H1 (cell line): ENCODE results near the gene SPTBN1. TPM values are rescaled to one million over a fixed set of nuclear protein-coding genes. Genes with fewer than 3 reads are reported as not detected.

ENCODE experiments used
- CTBP2 ChIP-seq: IDR thresholded peaks from 2 replicates; pipeline ENCODE4 v1.7.0; 2011; ENCODE audit warnings: borderline replicate concordance, mild to moderate bottlenecking, moderate library complexity, mixed read lengths, low read length; ENCODE audit not compliant: insufficient read depth, insufficient read length
- polyA plus RNA-seq, 7 experiments: library from polyadenylated mRNA; depleted of rRNA in 3 of 7; stranded (reverse) in 5 of 7; unstranded in 2 of 7; fragments of >200 nt in 5 of 7; fragments of 200-250 nt in 2 of 7; gene quantifications; 1 replicate in 5 of 7; 2 replicates in 1 of 7; 4 replicates in 1 of 7; pipeline versions ENCODE4 v1.2.1 to v1.2.3, GENCODE V29; 2011 to 2013; ENCODE audit warnings: missing spikeins in 2 of 7, mixed read lengths in 2 of 7
- total RNA-seq: library from RNA; stranded (reverse); fragmentation: NEBNext Ultra II Directional; extraction: Animal tissue kit (Norgen Biotek cat#: 25700); gene quantifications from 2 replicates; pipeline ENCODE4 v1.2.1, GENCODE V29; 2021

The SPTBN1 gene
- total and polyA plus RNA-seq, 2 of the 8 experiments (the other 6 are each of a cell fraction or from before 2014, with no cell fraction given) = 31.8 to 180 TPM

GRCh38 chr2:54558188-54559005 is 102.3 kb downstream of the SPTBN1 start (continued):
- no peak for TF ChIP-seq CTBP2
